Measurements from ENCODE around the gene ESRRG.

GRCh38 chr1:216531263-216532239 is 191.7 kb downstream of the ESRRG start:
- TF ChIP-seq MXI1 (conservative IDR thresholded peaks at IDR 0.05; ENCODE audit: poor library complexity, severe bottlenecking) (no peak), CTCF (IDR thresholded peaks at IDR 0.05; ENCODE audit: poor library complexity, severe bottlenecking) (no peak), POLR2AphosphoS5 (IDR thresholded peaks at IDR 0.05) (no peak), REST (IDR thresholded peaks at IDR 0.05; ENCODE audit: borderline replicate concordance) (no peak), EP300 (conservative IDR thresholded peaks at IDR 0.05; ENCODE audit: poor library complexity, severe bottlenecking) (no peak), SMC3 (conservative IDR thresholded peaks at IDR 0.05; ENCODE audit: poor library complexity) (no peak), RAD21 (conservative IDR thresholded peaks at IDR 0.05) (no peak)
